D721Med (cell line): ENCODE results near the gene AASDH.
"Not testable (repeated sequence)": the region's sequence is repeated elsewhere in the genome, so short reads cannot be mapped to it uniquely, and the experiment has no call there.

ENCODE experiments used
- DNase-seq: peaks from one replicate; pipeline ENCODE4 v3.0.0; 2011; ENCODE audit warnings: low spot score; ENCODE audit not compliant: insufficient read length
- FAIRE-seq: peaks from 2 replicates; lab custom pipeline; 2011; peaks lifted over from hg19 to GRCh38; lab: Jason Lieb, UNC
- CTCF ChIP-seq: IDR thresholded peaks from 2 replicates; pipeline ENCODE4 v1.5.1; 2012; ENCODE audit warnings: mild to moderate bottlenecking, control low read depth; ENCODE audit not compliant: insufficient read depth; ENCODE audit errors: missing control alignments

AASDH gene

GRCh38 chr4:56370377-56370776, 16.9 kb downstream of the AASDH start:
- TF ChIP-seq CTCF, result no peak
- DNase-seq (no peak), FAIRE-seq (no peak)

GRCh38 chr4:56362981-56363380, 24.3 kb downstream of the AASDH start:
- not testable (repeated sequence) for DNase-seq

GRCh38 chr4:56360071-56360470, 27.2 kb downstream of the AASDH start:
- no peak for TF ChIP-seq CTCF
- DNase-seq (no peak), FAIRE-seq (no peak)

More at GRCh38 chr4:56362981-56363380, 24.3 kb downstream of the AASDH start:
- not testable (repeated sequence) for FAIRE-seq

- FAIRE-seq, result no peak
- DNase-seq, result no peak
Measured at GRCh38 chr4:56356650-56357049, 30.6 kb downstream of the AASDH start.

GRCh38 chr4:56348576-56348975, 38.7 kb downstream of the AASDH start:
- DNase-seq (no peak), FAIRE-seq (no peak)
- no peak for TF ChIP-seq CTCF

More at GRCh38 chr4:56356650-56357049, 30.6 kb downstream of the AASDH start:
- TF ChIP-seq CTCF, result no peak

GRCh38 chr4:56345458-56345857, 41.8 kb downstream of the AASDH start:
- no peak for FAIRE-seq

GRCh38 chr4:56342746-56343145, 44.5 kb downstream of the AASDH start:
- FAIRE-seq (no peak), DNase-seq (no peak)
- TF ChIP-seq CTCF, result no peak

More at GRCh38 chr4:56345458-56345857, 41.8 kb downstream of the AASDH start:
- TF ChIP-seq CTCF, result no peak
- no peak for DNase-seq

GRCh38 chr4:56330691-56331090, 56.6 kb downstream of the AASDH start:
- no peak for TF ChIP-seq CTCF
- DNase-seq (no peak), FAIRE-seq (no peak)
